ENCODE data around the gene RGP1.

Gene RGP1, protein sequence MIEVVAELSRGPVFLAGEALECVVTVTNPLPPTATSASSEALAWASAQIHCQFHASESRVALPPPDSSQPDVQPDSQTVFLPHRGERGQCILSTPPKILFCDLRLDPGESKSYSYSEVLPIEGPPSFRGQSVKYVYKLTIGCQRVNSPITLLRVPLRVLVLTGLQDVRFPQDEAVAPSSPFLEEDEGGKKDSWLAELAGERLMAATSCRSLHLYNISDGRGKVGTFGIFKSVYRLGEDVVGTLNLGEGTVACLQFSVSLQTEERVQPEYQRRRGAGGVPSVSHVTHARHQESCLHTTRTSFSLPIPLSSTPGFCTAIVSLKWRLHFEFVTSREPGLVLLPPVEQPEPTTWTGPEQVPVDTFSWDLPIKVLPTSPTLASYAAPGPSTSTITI
- total RNA-seq, result 45.6 reads per million, percentile 66 among the genes with 10 or more reads in this experiment

DNA sequence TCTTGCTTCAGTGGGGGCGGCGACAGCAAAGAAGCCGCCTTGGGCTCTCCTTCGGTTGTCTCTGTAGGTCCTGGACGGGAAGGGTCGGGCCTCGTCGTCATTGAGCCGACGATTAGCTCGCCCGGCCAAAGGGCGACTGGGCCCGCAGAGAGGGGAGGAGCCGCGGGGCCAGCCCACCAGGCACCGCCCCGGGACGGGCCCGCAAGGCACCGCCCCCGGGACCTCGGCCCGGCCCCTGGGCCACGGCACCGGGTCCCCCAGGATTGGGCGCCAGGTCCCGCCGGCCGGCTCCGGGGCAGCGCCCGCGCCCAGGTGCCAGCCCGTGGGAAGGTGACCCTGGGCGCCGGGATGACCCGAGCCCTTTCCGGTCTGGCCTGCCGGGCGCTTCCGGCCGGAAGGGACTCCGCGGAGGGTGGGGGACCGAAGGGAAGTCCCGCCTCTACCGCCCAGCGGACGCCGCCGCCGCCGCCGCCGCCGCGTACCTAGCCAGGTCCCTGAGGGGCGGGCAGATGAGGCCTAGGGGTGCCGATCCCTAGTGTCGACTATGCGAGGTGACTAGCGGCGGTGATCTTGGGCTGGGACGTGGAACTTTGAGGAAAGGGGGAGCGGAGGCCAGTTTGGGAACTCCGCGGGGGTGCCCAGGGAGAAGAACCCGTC is at the start of gene RGP1, which contains the start of gene GBA2:
TSS of gene RGP1 (plus strand) at position 430 of the 657 bp plus-strand sequence. CDS start 469 bp downstream, outside the sequence.
TSS of gene GBA2 (minus strand) at position 371 of the 657 bp plus-strand sequence. CDS start 524 bp downstream, outside the sequence.
- DNase-seq, result peak; percentile 50

DNA sequence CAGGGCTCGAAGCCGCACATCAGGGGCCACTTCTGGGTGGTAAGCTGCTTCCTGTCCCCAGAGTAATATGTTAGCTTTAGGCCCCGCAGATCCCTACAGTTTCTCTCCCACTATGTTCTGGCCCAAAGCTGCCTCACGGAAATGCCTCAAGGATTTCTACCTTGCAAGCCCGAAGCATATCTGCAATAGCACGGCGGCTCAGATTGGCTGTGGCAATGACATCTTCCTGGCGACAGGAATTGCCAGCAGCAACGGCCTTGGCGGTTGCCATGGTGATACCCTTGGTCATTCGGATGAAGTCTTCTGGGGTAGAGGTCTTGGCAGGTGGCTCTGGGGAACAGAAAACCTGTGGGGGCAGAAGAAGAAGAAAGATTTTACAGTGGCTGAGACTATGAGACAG is 49.1 kb upstream of the RGP1 start:
- DNase-seq, result no peak

DNA sequence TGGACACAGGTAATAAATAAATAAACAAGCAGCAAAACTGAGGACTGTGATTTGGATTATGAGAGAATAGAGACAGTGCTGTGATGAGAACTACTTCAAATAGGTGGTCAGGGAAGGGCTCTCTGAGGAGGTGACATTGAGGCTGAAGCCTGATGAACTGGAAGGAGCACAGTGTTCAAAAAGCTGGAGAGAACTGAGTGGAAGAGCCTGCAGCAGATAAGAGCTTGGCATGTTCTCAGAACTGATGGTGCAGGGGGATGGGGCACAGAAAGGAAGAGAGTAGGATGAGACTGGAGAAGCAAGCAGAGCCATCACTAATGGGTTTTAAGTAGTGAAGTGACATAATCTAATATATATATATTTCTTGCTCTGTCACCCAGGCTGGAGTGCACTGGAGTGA is 48.1 kb upstream of the RGP1 start:
- no peak for DNase-seq

DNA sequence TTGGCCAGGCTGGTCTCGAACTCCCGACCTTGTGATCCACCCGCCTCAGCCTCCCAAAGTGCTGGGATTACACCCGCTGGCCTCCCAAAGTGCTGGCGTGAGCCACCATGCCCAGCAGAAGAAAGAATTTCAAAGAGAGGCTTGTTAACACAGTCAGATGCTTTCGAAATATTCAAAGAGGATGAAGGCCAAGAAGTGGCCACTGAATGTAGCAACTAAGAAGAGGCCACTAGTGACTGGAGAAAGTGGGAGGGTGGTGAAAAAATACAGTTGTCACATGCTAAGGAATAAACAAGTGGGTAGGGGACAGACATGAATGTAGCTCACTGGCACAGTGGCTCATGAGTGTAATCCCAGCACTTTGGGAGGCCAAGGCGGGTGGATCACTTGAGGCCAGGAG is 46.4 kb upstream of the RGP1 start:
- no peak for DNase-seq

DNA sequence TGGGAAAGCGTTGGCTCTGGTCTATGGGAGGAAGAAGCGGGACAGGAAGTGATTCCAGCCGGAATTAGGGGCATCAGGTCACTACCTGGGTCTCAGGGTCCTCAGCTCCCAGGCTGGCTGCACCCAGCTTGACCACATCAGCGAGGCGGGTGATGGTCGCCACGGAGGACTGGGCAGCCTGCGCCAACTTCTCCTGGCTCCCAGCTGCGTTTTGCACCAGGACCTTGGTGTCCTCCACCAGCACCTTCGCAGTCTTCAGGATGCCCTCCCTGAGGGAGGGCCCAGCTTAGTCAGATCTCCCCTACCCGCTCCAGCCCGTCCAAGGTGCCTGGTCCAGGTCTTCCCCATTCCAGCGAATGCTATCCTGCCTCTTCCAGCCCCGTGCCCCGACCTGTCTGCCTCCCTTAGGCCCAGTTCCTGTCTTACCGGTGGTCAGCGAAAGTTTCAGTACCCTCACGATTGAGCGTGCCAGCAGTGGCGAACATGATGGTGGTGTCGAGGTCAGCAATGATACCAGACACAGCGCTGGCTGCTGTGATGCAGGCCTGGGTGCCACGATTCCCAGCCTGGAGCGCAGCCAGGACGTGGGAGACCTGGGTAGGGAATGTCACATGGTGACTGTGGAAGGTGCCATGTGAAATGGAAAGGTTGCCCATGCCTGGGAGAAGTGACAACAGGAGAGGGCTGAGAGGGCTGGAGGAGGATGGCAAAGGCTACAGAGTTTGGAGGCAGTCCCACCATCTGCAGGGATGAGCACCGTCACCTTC is 45.0 kb upstream of the RGP1 start:
- no peak for DNase-seq

DNA sequence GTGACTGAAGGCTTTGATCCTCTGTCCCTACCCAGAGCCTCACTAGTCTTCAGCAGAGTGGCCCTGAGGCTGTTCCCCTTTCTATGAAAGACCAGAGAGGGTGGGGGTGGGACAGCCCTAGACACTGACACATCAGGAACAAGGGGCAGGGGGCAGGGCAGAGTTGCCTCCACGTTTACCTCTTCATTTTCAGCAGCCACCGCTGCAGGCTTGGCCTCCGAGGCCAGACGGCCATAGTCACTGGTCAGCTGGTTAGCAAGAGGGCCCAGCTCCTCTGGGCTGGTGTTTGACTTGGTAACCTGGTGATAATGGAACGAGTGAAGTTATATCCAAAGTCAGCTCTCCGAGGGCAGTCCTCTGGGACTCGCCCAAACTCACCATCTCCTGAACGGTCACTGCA is 43.7 kb upstream of the RGP1 start:
- no peak for DNase-seq

DNA sequence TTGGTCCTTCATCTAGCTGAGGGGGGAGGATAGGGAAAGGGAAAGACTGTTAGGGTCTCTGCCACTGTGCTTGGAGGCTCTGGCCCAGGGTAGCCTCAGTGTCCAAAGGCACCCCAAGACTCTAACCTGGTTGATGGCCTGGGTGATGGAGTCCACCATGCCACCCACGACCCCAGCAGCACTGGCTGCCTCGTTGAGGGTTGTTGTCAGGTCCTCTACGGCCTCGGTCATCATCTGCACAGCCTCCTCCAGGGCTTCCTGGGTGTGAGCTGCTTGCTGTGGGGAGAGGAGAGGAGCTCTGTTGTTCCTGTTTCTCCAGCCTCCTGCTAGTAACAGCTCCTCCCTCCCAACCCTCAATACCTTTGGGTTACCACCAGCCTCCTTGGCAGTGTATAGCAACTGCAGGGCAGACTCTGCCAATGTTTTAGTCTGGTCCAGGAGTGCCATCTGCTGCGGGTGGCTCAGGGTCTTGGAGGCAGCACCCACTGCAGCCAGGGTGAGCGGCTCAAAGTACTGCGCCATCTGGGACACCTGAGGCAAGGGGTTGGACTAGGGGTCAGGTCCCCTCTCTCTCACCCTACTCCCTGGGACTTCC is 43.2 kb upstream of the RGP1 start:
- no peak for DNase-seq

DNA sequence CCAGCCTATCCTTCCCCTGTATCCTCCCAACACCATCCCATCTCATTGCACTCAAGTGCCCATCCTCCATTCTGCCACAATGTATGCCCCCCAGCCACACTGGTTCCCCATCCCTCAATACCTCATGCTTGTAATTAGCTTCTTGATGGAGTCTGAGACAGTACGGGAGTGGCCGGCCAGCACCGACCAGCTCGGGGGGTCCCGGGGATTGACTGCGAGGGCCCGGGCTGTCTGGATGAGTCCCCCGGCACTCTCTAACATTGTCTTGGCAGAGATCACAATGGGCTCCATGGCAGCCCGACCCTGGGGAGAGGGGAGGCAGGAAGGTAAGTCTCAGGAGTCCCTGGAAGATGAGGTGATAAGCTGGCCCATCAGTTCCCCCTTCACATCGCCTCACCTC is 42.1 kb upstream of the RGP1 start:
- DNase-seq, result no peak

DNA sequence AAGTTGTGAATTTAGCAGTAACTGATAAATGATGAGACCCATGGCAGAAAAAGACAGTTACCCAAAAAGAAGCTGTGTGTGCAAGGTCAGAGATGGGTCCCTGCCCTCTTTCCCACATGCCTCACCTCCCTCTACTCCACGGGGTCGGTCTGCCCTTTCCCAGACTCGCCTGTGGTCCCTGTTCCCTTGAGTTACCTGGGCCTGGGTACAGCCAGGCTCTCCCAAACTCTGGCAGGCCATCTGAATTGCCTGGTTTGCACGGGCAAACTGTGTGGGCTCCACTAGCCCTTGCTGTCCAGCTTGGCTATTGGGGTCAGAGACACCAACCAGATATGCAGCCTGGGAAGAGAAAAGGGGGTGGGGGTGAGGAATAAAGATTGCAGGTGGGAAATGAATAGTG is 40.9 kb upstream of the RGP1 start:
- DNase-seq, result no peak

DNA sequence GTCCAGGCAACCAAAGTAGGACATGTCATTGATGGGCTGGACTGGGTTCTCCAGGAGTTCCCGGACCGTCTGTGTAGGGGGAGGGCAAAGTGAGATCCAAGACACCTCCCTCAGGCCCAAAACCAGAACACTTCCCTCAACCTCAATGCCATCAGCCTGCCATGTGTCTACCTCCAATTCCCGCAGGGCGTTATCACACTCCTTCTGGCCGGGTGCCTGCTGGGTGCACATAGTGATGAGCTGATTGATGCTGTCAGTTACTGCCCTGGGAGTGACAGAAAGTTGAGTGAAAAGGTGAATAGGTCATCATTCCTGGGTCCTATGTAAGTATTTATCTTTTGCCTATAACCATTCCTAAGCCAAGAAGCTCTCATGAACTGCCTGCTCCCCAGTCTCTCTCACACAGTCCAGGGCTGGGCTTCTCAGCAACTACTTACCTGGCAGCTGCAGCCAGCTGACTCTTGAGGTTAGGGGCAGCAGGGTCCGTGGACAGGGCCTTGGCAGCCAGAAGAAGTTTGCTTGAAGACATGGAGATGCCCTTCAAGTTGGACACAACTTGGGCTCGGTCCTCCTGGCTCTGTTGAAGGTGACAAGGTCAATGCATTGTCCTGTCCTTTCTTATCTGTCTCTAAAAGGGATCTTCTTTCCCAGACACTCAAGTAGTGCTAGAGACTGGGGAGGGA is 38.1 kb upstream of the RGP1 start:
- no peak for DNase-seq

DNA sequence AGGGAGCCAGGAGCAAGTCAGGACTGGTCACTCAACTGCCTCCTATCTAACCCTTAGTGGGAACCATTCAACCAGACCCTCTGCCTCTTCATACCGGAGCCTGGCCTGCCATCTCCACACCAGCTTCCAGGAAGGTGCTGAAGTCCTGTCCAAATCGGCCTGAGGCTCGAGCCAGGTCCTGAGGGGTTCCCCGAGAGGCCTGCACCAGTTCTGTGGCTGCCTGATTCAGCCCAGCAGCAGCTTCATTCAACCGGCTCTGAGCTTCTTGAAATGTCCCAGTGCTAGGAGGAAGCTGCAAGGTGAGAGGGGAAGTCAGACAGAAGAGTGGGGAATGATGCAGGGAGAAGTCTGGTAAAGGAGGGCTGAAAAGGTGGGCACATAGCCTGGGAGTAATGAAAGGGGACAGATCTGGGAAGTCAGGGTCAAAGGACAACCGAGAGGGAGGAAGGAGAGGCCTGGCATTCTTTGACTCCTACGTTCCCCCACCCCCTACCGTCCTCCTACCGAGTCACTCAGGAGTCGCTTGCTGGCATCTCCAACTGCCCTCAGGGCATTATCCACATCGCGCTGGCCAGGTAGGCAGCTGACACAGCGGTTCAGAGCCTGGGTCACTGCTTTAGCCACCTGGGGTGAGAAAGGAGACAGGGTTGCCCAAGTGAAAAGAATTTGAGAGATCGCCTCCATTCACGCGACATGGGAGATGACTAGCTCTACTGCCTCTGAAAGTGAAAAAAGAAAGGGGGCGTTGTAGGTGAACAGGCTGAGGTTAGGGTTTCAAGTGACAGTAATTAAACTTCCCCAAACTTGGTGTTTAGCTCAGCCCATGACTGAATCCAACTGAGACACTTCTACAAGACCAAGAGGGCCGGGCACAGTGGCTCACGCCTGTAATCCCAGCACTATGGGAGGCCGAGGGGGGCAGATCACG is 37.3 kb upstream of the RGP1 start:
- no peak for DNase-seq

DNA sequence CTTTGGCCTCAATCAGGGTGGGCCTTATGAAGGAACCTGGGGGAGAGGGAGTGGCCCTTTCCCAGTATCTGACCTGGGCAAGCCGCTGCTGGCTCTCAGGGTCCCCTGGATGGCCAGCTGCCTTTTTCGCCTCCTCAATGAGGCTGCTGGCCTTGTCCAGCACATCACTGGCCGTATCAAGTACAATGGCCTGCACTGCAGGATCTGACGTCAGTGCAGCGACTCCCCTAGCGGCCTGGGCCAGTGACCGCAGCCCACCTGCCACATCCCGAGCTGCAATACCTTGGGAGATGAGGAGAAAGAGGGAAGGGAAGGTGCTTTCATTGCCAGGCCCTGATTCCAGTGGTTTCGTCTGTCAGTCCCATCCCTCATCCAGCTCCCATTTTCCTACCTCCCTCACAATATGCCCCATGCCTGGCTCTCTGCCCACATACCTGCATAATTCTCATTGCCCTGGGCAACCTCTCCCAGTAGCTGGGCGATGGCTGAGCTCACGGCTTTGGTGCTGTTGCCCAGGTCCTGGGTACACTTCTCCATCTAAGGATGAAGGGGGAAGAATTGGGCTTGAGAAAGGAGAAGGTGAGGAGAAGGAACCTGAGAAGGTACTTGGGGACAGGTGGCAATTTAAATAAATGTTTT is 36.2 kb upstream of the RGP1 start:
- no peak for DNase-seq

DNA sequence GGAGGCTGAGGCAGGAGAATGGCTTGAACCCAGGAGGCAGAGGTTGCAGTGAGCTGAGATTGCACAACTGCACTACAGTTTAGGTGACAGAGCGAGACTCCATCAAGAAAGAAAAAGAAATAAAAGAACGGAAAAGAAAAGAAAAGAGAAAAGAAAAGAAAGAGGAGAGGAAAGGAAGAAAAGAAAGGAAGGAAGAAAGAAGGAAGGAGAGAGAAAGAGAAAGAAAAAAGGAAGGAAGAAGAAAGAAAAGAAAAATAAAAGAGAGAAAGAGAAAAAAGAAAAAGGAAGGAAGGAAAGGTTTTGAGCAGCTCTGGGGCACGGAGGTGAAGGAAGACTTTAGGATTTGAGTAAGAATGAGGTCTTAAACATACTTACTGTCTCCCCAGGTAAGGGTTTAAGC is 35.5 kb upstream of the RGP1 start:
- no peak for DNase-seq

DNA sequence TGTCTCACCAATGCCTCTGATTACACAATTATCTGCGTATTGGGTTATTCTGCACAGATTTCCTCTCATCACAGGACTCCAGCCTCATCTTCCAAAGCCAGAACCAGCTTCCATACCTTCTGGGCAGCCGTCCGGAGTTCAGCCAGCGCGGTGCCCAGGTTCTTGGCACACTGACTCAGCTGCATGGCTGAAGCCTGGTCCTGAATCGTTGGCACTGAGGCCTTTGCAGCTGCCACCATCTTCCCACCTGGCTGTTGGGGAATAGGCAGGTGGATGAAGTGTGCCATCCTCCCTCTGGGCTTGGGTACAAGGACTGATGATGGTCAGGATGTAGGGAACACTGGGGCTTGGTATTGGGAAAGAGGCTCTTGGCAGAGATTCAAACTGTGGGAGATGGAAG is 35.0 kb upstream of the RGP1 start:
- DNase-seq, result no peak

DNA sequence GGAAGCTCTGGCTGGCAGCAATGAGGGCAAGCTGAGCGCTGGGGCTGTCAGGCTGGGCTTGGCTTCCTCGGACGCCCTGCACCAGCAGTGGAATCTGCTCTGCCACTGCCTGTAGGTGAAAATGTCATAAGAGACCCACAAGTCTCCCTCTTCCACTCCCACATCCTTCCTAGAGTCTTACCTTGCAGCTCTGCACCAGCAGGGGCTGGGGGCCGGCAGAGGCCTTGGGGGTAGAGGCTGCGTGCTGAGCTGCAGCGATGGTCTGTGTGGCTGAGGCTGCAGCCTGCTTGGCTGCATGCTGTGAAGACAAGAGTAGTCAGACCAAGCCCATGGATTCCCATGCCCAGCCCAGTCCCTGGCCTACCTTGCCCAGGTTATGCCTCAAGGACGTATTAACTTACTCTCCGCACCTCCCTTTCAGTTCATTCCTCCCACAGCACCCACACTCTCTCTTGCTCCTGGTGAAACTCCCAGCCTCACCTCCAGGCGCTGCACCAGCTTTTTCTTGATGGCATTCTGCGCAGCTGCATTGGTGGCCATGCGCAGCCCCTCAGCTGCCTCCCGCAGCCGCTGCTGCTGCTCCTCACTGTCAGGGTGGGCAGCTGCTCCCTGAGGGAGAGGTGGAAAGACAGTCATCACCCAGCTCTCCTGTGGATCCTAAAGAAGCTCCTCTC is 34.4 kb upstream of the RGP1 start:
- DNase-seq, result no peak

DNA sequence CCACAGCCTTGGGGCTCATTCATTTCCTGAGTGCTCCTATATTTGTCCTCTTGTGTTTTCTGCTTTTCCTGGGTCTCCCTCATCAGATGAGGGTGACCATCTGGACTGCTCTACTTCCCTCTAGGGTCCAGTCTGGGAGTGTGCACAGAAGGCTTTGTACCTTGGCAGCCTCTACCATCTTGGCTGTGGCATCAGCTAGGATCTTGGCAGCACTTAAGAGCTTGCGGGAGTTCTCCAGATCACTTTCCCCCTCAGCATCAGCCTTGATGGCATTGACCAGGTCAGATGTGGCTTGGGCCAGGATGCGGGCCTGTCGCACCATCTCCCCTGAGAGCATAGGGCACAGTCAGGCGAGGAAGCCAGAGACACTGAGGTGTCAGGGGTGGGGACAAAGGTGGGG is 32.9 kb upstream of the RGP1 start:
- DNase-seq, result no peak

DNA sequence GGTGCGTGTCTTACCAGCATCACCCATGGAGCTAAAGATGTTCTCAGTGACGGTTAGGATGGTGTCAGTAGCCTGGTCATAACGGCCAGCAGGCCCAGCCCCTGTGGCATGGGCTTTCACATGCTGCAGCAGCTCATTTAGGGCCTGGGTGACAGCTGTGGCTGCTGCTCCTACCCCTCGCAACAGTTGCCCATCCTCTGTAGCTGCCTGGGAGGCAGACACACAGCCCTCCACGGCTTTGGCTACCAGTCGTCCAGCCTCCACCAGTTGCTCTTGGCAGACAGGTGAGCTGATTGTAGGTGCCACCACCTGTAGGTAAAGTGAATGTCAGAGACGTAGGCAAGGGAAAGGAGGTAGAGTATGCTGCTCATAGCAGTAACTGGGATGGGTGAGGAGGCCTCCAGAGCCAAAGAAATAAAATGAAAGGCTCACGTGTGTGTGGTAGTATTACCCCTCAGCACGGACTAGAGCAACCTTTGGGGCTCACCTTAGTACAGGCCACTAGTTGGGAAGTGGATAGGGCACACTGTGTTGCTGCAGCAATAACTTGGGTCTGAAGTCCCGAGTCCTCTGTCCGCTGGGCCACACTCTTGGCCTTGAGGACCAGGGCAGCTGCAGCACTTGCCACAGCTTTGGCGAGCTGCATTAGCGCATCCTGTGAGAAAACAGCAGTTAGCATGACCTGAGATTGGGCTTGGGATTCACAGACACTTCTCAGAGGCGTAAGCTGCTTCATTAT is 31.8 kb upstream of the RGP1 start:
- DNase-seq, result no peak

DNA sequence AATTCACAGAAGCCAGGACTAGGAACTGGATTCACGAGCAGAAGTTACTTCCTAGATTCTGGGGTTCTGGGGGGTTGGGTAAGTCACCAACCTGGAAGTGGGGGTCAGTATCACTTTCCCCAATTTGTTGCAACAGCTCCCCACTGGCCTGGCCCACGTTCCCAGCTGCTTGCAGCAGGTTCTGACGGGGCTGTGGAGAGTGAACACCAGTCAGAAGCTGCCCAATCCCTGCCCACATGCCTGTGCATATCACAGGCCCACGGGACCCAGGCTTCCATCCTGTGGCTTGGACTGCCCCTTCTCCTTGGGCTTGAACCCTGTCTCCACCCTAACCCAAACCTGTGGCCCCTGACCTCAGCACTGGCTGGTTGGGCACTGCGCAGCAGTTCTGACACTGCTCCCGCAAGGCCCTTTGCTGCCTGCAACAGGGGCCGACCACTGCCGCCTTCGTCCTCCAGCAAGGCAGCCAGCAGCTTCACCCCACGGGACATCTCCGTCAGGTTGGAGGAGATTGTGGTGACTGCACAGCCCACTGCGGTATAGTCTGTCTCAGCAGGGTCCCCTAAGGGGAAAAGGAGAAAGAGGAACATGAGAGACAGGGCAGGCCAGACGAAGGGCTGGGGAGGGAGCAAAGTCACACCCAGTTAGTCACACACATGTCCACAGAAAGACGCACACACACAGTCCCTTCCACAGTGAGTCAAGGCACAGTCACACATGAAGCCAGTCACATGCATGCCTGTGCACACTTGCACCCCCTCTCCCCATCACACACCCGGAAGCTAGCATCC is 30.2 kb upstream of the RGP1 start:
- no peak for DNase-seq

DNA sequence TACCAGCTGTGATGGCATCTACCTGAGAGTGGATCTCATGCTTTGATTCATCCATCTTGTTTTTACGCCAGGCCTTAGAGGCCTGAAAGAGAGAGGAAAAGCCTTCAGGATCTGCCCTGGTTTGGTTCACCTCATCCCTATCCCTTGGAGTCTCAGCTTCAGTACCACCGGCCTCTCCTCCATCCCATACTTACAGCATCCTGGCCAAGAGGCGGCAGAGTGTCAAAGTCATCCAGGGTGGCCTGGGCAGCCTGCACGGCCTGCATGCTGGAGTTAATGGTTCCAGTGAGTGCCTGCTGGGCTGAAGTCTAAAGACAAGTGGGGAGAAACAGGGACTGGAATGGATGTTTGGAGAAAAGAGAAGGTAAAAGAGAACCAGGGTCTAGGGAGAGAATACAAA is 29.5 kb upstream of the RGP1 start:
- no peak for DNase-seq
